ENCODE results near the gene TOMM40.

GRCh38 chr19:44903602-44904425 is 12.8 kb downstream of the TOMM40 start:
- TF ChIP-seq POLR2A (IDR thresholded peaks at IDR 0.05): no peak
- TF ChIP-seq, protein P1, sequence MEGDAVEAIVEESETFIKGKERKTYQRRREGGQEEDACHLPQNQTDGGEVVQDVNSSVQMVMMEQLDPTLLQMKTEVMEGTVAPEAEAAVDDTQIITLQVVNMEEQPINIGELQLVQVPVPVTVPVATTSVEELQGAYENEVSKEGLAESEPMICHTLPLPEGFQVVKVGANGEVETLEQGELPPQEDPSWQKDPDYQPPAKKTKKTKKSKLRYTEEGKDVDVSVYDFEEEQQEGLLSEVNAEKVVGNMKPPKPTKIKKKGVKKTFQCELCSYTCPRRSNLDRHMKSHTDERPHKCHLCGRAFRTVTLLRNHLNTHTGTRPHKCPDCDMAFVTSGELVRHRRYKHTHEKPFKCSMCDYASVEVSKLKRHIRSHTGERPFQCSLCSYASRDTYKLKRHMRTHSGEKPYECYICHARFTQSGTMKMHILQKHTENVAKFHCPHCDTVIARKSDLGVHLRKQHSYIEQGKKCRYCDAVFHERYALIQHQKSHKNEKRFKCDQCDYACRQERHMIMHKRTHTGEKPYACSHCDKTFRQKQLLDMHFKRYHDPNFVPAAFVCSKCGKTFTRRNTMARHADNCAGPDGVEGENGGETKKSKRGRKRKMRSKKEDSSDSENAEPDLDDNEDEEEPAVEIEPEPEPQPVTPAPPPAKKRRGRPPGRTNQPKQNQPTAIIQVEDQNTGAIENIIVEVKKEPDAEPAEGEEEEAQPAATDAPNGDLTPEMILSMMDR (IDR thresholded peaks at IDR 0.05): peak; percentile 94 to 100 (median 99)
